CD1c-positive myeloid dendritic cell (primary cell): ENCODE data around the gene PACRG.

ENCODE experiments used
- DNase-seq: peaks from one replicate; pipeline ENCODE4 v3.0.0-alpha.2; 2016; ENCODE audit errors: extremely low spot score

PACRG gene

GRCh38 chr6:163008626-163009025, 280.9 kb downstream of the PACRG start:
- no peak for DNase-seq

- DNase-seq = no peak
Measured at GRCh38 chr6:163010145-163010544, 282.4 kb downstream of the PACRG start.

DNA sequence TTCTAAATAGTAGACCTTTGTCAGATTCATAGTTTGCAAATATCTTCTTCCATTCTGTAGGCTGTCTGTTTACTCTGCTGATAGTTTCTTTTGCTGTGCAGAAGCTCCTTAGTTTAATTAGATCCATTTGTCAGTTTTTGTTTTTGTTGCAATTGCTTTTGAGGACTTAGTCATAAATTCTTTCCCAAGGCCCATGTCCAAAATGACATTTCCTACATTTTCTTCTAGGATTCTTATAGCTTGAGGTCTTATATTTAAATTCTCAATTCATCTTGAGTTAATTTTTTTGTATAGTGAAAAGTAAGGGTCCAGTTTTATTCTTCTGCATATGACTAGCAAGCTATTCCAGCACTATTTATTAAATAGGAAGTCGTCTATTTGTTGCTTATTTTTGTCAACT, 287.0 kb downstream of the PACRG start:
- no peak for DNase-seq

GRCh38 chr6:163017801-163018200, 290.0 kb downstream of the PACRG start:
- no peak for DNase-seq

- DNase-seq = no peak
Measured at GRCh38 chr6:163019926-163020325, 292.2 kb downstream of the PACRG start.

GRCh38 chr6:163021054-163021453, 293.3 kb downstream of the PACRG start:
- DNase-seq = no peak

DNA sequence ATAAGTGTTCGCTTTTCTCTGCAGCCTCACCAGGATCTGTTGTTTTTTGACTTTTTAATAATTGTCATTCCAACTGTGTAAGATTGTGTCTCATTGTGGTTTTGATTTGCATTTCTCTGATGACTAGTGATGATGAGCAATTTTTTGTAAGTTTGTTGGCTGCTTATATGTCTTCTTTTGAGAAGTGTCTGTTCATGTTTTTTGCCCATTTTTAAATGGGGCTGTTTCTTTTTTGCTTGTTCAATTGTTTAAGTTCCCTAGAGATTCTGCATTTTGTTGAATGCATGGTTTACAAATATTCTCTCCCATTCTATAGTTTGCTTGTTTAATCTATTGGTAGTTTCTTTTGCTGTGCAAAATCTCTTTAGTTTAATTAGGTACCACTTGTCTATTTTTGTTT, 295.9 kb downstream of the PACRG start:
- DNase-seq = no peak

DNA sequence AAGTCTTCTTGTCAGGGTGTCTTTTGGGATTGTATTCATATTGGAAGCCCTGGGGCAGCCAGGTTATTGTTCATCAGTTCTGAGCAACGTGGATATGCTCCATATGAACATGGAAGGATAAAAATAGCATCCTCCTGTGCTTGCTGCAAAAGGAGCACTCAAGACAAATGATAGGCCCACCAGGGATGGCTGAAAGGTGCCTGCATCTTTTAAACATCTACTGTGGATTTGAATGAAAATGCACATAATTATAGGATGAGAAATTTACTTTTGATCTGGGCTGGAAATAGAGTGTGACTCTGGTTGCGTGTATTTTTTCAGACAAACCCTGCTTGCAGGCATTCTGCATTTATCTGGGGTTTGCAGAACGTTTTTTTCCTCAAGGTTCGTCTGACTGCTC, 299.1 kb downstream of the PACRG start:
- DNase-seq = no peak

- DNase-seq = no peak
Measured at GRCh38 chr6:163030980-163031379, 303.2 kb downstream of the PACRG start.

DNA sequence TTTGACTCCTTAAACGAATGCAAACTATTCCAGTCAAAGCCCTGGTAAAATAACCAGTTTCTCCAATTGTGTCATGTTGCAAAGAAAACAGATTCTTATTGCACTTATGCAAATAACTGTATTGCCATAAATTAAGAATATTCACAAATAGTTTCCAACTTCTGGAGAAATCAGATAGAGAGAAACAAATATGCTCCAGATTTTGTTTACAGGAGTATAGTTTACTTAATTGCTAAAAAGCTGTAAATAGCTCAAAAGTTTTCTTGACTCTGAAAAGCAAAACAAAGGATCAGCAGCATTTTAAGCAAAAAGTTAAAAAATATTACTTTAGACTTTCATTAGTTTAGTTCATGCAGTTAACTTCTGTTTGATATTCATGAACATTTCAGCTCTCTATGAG, 304.2 kb downstream of the PACRG start:
- DNase-seq = no peak

DNA sequence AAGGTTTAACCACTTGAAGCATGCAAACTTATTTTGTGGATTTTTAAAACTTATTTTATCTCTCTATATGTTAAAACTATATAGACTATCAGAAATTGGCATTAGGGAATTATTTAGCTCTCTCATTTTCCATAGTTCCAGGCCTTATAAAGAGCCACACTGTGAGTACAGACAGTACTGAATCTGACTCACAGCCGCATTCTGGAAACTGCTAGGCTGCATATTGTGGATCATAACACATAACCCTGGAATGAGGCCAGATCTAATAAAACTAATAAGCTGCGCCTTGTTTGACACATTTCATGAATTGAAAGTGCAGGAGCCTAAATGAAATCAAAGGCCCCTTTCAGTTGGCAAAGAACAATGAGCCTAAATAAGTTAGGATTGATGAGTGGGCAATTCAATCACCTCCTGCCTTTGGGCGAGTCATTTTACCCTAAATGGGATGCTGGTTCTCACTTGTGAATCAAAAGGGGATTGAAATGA, 308.4 kb downstream of the PACRG start:
- no peak for DNase-seq

DNA sequence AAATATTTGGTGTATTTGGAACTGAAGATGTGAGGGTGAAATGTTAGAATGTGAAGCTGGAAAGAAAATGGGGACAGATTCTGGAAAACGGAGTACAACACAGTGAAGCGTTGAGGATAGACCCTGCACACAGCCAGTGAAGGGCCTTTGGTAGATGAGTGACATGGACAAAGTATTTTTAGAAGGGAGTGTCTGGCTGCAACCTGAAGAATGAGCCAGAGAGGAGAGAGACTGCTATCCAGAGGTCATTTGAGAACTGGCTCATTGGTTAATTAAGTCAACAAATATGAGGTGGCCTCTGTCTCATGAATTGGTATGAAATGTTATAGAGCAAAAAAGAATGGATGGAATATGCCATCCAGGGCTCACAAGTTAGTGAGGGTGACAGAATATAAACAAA, 310.5 kb downstream of the PACRG start:
- no peak for DNase-seq

DNA sequence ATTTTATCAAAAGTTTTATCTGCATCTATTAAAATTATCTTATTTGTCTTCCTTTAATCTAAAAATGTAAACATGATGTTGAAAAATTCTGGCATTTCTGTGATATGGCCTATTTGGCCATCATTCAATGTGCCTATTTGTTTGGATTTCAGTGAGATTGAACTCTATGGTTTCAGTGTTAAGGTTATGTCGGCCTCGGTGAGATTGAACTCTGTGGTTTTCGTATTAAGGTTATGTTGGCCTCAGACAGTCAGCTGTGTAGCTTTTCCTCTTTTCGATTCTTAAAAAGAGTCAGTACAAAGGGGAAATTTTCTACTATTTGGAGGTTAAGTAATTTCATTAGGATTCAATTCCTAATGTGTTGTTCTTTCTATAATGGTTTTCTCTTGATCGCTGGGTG, 320.6 kb downstream of the PACRG start:
- no peak for DNase-seq

DNA sequence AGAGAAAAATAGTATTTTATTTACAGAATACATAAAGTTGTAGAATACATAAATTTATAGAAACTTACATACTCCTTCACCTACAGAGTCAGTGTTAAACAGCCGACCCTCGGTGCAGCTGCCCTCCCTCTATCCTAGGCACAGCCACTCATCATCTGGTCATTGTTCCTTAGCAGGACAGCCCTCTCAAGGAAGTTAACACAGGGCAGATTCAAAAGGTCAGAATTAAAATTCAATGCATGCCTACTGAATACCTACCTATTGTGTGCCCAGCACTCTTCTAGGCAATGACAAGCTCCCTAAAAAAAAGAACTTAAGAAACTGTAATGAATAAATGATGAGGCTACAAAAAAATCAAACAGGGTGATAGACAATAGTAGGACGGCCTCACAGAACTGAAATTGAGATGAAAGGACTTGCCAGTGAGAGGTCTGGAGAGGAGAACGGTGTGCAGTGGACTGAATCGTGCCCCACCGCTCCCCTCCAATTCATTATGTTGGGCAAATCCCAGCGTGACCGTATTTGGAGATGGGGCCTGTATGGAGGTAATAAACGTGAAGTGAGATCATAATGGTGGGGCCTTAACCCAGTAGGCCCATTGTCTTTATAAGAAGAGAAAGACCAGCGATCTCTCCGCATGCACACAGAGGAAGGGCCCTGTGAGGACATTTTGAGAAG, 326.0 kb downstream of the PACRG start:
- DNase-seq = no peak

DNA sequence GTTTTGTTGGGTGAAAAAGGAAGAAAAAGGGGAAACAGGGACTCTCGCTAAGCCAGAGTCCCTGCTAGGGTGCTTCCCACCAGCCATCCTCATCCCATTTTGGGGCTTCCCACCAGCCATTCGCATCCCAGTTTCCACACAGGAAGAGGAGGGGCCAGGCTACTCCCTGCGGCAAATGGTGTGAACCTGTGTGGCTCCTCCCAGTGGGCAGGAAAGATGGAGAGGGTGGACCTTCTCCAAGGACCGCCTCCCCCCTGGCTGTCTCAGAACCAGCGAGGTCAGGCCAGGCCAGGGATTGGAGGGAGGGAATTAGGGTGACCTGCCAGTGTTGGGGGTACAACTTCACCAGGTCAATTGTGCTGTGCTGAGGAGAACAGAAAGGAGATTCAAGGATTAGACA, 326.9 kb downstream of the PACRG start:
- DNase-seq = no peak

DNA sequence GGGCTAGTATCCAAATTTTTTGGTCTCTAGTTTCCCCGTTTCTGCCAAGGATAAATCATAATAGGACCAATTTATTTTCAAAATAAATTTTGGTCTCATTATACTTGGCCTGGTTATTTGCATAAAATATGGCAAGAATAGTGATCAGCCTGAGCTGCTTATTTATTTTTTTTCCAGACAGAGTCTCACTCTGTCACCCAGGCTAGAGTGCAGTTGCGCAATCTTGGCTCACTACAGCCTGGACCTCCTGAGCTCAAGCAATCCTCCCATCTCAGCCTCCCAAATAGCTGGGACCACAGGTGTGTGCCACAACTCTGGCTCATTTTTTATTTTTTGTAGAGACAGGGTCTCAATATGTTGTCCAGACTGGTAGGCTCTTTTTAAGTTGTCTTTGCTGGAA, 329.5 kb downstream of the PACRG start:
- no peak for DNase-seq

- no peak for DNase-seq
Measured at GRCh38 chr6:163062790-163063189, 335.0 kb downstream of the PACRG start.

DNA sequence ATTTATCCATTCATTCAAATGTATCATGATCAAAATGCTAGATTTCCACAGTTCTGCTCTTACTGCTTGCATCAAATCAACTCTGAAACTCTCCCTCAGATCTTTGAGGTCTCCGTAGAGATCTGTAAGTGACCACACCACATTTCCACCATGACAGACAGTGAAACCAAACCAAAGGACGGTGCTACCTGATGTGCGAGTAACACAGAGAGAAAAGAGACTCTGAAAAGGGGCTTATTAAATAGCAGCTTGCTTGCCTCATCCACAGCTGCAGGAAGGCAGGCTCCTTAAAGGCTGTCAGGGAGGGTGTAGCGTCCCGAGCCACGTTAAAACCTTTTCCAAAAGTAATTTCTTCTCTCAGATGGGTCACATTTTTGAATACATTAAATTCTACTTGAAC, 335.8 kb downstream of the PACRG start:
- no peak for DNase-seq

- DNase-seq = no peak
Measured at GRCh38 chr6:163064397-163064796, 336.6 kb downstream of the PACRG start.

GRCh38 chr6:163066200-163066599, 338.4 kb downstream of the PACRG start:
- no peak for DNase-seq

DNA sequence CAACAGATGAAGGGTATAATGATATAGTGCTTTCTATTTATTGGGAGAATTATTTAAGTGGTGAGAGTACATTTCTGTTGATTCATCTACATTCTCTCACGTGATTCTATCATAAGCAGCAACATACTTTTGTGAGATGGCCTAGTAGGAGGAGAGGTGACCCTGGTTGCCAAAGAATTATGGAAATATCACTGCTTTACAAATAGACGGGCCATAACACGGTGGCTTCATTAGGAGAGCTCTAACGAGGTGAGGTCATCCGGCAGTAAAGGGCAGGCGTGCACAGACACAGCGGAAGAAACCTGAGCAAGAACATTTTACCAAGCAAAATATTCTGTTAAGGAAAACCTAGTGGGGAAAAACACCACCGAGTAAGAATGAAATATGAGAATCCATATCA, 349.4 kb downstream of the PACRG start:
- DNase-seq = no peak

GRCh38 chr6:163078712-163079111, 350.9 kb downstream of the PACRG start:
- DNase-seq = no peak

GRCh38 chr6:163080228-163080627, 352.5 kb downstream of the PACRG start:
- no peak for DNase-seq

- DNase-seq = no peak
Measured at GRCh38 chr6:163083141-163083540, 355.4 kb downstream of the PACRG start.
